H9 (cell line): ENCODE results near the gene SFXN5. TPM values are rescaled to one million over a fixed set of nuclear protein-coding genes. Genes with fewer than 3 reads are reported as not detected.

Experiments used
- DNase-seq: peaks from one replicate; pipeline ENCODE4 v3.0.0-alpha.2; 2017
- H2AFZ ChIP-seq: one replicate; pipeline ENCODE4 v1.6.1; 2013; ENCODE audit warnings: mild to moderate bottlenecking, low read length, control low read depth, moderate library complexity
- H2AK5ac ChIP-seq: 2 replicates; pipeline ENCODE4 v1.6.1; 2013; ENCODE audit warnings: low read length, control low read depth, mixed read lengths; ENCODE audit not compliant: insufficient read length
- H2BK120ac ChIP-seq: one replicate; pipeline ENCODE4 v1.6.1; 2013; ENCODE audit warnings: low read depth, mild to moderate bottlenecking, low read length, control low read depth, inconsistent platforms; ENCODE audit not compliant: poor library complexity, severe bottlenecking
- H2BK12ac ChIP-seq: 2 replicates; pipeline ENCODE4 v1.6.1; 2013; ENCODE audit warnings: low read length, control low read depth, mixed read lengths, low read depth; ENCODE audit not compliant: insufficient read length
- H2BK15ac ChIP-seq: 2 replicates; pipeline ENCODE4 v1.6.1; 2013; ENCODE audit warnings: low read depth, low read length, control low read depth
- H2BK20ac ChIP-seq: one replicate; pipeline ENCODE4 v1.6.1; 2013; ENCODE audit warnings: low read depth, mild to moderate bottlenecking, low read length, control low read depth, inconsistent platforms; ENCODE audit not compliant: poor library complexity, severe bottlenecking
- H2BK5ac ChIP-seq: 2 replicates; pipeline ENCODE4 v1.6.1; 2013; ENCODE audit warnings: low read length, control low read depth, mixed read lengths; ENCODE audit not compliant: insufficient read length
- H3K14ac ChIP-seq: 2 replicates; pipeline ENCODE4 v1.6.1; 2013; ENCODE audit warnings: low read length, control low read depth; ENCODE audit not compliant: insufficient read depth
- H3K18ac ChIP-seq: 2 replicates; pipeline ENCODE4 v1.6.1; 2013; ENCODE audit warnings: low read depth, mild to moderate bottlenecking, mixed read lengths, low read length, control low read depth; ENCODE audit not compliant: insufficient read length
- H3K23ac ChIP-seq: 2 replicates; pipeline ENCODE4 v1.6.1; 2013; ENCODE audit warnings: low read length, control low read depth, mixed read lengths, low read depth; ENCODE audit not compliant: insufficient read length
- H3K23me2 ChIP-seq: 2 replicates; pipeline ENCODE4 v1.6.1; 2013; ENCODE audit warnings: low read depth, mild to moderate bottlenecking, mixed read lengths, low read length, control low read depth; ENCODE audit not compliant: insufficient read length, poor library complexity, severe bottlenecking
- H3K27ac ChIP-seq: 2 replicates; pipeline ENCODE4 v1.5.1; 2013; ENCODE audit warnings: low read length, control low read depth, mixed read lengths, low read depth; ENCODE audit not compliant: insufficient read length
- H3K27me3 ChIP-seq: 2 replicates; pipeline ENCODE4 v1.6.1; 2013; ENCODE audit warnings: low read length, control low read depth, inconsistent platforms; ENCODE audit not compliant: insufficient read depth
- H3K4ac ChIP-seq: 2 replicates; pipeline ENCODE4 v1.6.1; 2013; ENCODE audit warnings: low read depth, mild to moderate bottlenecking, control low read depth, inconsistent platforms, low read length, moderate library complexity
- H3K4me1 ChIP-seq: 2 replicates; pipeline ENCODE4 v1.6.1; 2013; ENCODE audit warnings: low read length, control low read depth, inconsistent platforms; ENCODE audit not compliant: insufficient read depth
- H3K4me2 ChIP-seq: 2 replicates; pipeline ENCODE4 v1.6.1; 2013; ENCODE audit warnings: low read length, control low read depth, mixed read lengths; ENCODE audit not compliant: insufficient read length, insufficient read depth
- H3K56ac ChIP-seq: 2 replicates; pipeline ENCODE4 v1.6.1; 2013; ENCODE audit warnings: low read depth, mild to moderate bottlenecking, mixed read lengths, low read length, control low read depth; ENCODE audit not compliant: insufficient read length
- H3K79me1 ChIP-seq: 2 replicates; pipeline ENCODE4 v1.6.1; 2013; ENCODE audit warnings: low read depth, mild to moderate bottlenecking, moderate library complexity, low read length, control low read depth, inconsistent platforms; ENCODE audit not compliant: insufficient read depth, poor library complexity, severe bottlenecking
- H3K79me2 ChIP-seq: 2 replicates; pipeline ENCODE4 v1.6.1; 2013; ENCODE audit warnings: low read length, control low read depth, inconsistent platforms; ENCODE audit not compliant: insufficient read depth
- H3K9ac ChIP-seq: 2 replicates; pipeline ENCODE4 v1.6.1; 2013; ENCODE audit warnings: low read length, control low read depth, mixed read lengths; ENCODE audit not compliant: insufficient read length; ENCODE audit errors: extremely low read depth
- H3K9me3 ChIP-seq: one replicate; pipeline ENCODE4 v1.6.1; 2013; ENCODE audit warnings: low read depth, low read length, inconsistent platforms; ENCODE audit not compliant: control insufficient read depth
- H3T11ph ChIP-seq: one replicate; pipeline ENCODE4 v1.6.1; 2013; ENCODE audit warnings: mild to moderate bottlenecking, low read length, control low read depth, inconsistent platforms
- H4K20me1 ChIP-seq: one replicate; pipeline ENCODE4 v1.6.1; 2013; ENCODE audit not compliant: control insufficient read depth, insufficient read length, insufficient read depth
- H4K5ac ChIP-seq: 2 replicates; pipeline ENCODE4 v1.6.1; 2013; ENCODE audit warnings: low read depth, mild to moderate bottlenecking, mixed read lengths, low read length, control low read depth; ENCODE audit not compliant: insufficient read length
- H4K8ac ChIP-seq: replicated peaks from 2 replicates; pipeline ENCODE4 v1.6.1; 2013; ENCODE audit warnings: low read length, control low read depth, mixed read lengths, low read depth; ENCODE audit not compliant: insufficient read length
- H4K91ac ChIP-seq: 2 replicates; pipeline ENCODE4 v1.6.1; 2013; ENCODE audit warnings: low read depth, mild to moderate bottlenecking, moderate library complexity, mixed read lengths, low read length, control low read depth; ENCODE audit not compliant: insufficient read length
- H3K27ac Mint-ChIP-seq, 3 experiments: 2 replicates in 2 of 3; 3 replicates in 1 of 3; pipeline ENCODE4 v1.8.0; 2020 to 2021; ENCODE audit warnings: mixed read lengths in 3 of 3, mild to moderate bottlenecking in 1 of 3, moderate library complexity in 1 of 3
- H3K27me3 Mint-ChIP-seq: 2 replicates; pipeline ENCODE4 v1.8.0; 2021; ENCODE audit warnings: low read depth, mild to moderate bottlenecking, moderate library complexity, mixed read lengths
- H3K36me3 Mint-ChIP-seq, 3 experiments: 2 replicates in 2 of 3; 3 replicates in 1 of 3; pipeline ENCODE4 v1.8.0; 2020 to 2021; ENCODE audit warnings: low read depth in 3 of 3, mixed read lengths in 3 of 3; ENCODE audit not compliant: insufficient read depth in 1 of 3
- H3K4me1 Mint-ChIP-seq, 2 experiments: 2 replicates each; pipeline ENCODE4 v1.8.0; 2020; ENCODE audit warnings: mixed read lengths in 2 of 2
- H3K4me3 Mint-ChIP-seq, 2 experiments: 2 replicates in 1 of 2; 3 replicates in 1 of 2; pipeline ENCODE4 v1.8.0; 2020 to 2021; ENCODE audit warnings: mild to moderate bottlenecking in 2 of 2, mixed read lengths in 2 of 2, moderate library complexity in 1 of 2
- H3K9me3 Mint-ChIP-seq, 2 experiments: 2 replicates in 1 of 2; 3 replicates in 1 of 2; pipeline ENCODE4 v1.8.0; 2020; ENCODE audit warnings: mild to moderate bottlenecking in 2 of 2, mixed read lengths in 2 of 2, moderate library complexity in 1 of 2
- CTCF ChIP-seq: fragments of 200-600 bp; sonication (generic); conservative IDR thresholded peaks from 3 replicates; pipeline ENCODE4 v1.8.0; 2021; ENCODE audit warnings: antibody characterized with exemption, mild to moderate bottlenecking
- WGBS: extraction: QIAGEN DNeasy Blood & Tissue Kit; methylation state at CpG from one replicate; pipeline ENCODE4 v1.1.7; 2013; ENCODE audit warnings: missing lambda C conversion rate, low lambda C conversion rate, mixed read lengths; ENCODE audit not compliant: insufficient read length; ENCODE audit errors: extremely low coverage; 5-methylcytosine and 5-hydroxymethylcytosine counted together
- total RNA-seq: library from RNA; stranded (reverse); gene quantifications from 2 replicates; pipeline ENCODE4 v1.2.1, GENCODE V29; 2021

The SFXN5 gene
- total RNA-seq, 1 experiment from 2014 or later, result 30.9 TPM

GRCh38 chr2:72901426-72901825, 170.1 kb downstream of the SFXN5 start:
- H3K4ac ChIP-seq, result no peak overlapping the region
- H2AK5ac ChIP-seq, result no peak overlapping the region
- H3K4me1 ChIP-seq, result no peaks in the 10 kb centered on the region
- H3K4me3 Mint-ChIP-seq, result no peak overlapping the region
- no peak overlapping the region for H3K14ac ChIP-seq
- H3K9ac ChIP-seq, result no peak overlapping the region
- H3K4me2 ChIP-seq, result no peak overlapping the region
- H2BK120ac ChIP-seq, result no peak overlapping the region
- TF ChIP-seq CTCF, result no peak
- H3K36me3 Mint-ChIP-seq, result peaks cover 0 to 5% (median 0%) of the 10 kb centered on the region in 3 experiments; a peak in 1 of 7 replicates
- H3K27me3 ChIP-seq, result no peaks in the 10 kb centered on the region; the same call in 1 of the 2 replicates
- no peaks in the 10 kb centered on the region for H4K20me1 ChIP-seq
- H3K27ac Mint-ChIP-seq, result no peak overlapping the region
- WGBS, result no CpG with 5 or more reads among the region's 3 CpGs
- H3T11ph ChIP-seq, result no peak overlapping the region
- H3K9me3 Mint-ChIP-seq, result peaks cover 4 to 5% of the 10 kb centered on the region in 2 experiments
- DNase-seq, result no peak
- no peak overlapping the region for H3K27ac ChIP-seq
- no peak overlapping the region for H2BK12ac ChIP-seq
- no peaks in the 10 kb centered on the region for H3K79me2 ChIP-seq
- no peak overlapping the region for H2BK15ac ChIP-seq
- no peak overlapping the region for H2BK20ac ChIP-seq
- H4K91ac ChIP-seq, result no peak overlapping the region
- H3K79me1 ChIP-seq, result no peaks in the 10 kb centered on the region
- no peaks in the 10 kb centered on the region for H3K9me3 ChIP-seq
- no peaks in the 10 kb centered on the region for H3K23me2 ChIP-seq
- no peak overlapping the region for H4K5ac ChIP-seq
- peaks cover 0 to 4% of the 10 kb centered on the region in 2 experiments; a peak in 2 of 4 replicates for H3K4me1 Mint-ChIP-seq
- H2AFZ ChIP-seq, result no peak overlapping the region
- no peak overlapping the region for H3K18ac ChIP-seq
- peaks cover 97% of the 10 kb centered on the region for H3K27me3 Mint-ChIP-seq
- no peak overlapping the region for H3K56ac ChIP-seq
- H4K8ac ChIP-seq, result no peak overlapping the region
- no peak overlapping the region for H2BK5ac ChIP-seq
- no peak overlapping the region for H3K23ac ChIP-seq
